ENCODE measurements around the gene VAMP4. TPM values are rescaled to one million over a fixed set of nuclear protein-coding genes. Genes with fewer than 3 reads are reported as not detected.
A peak's percentile ranks its signal among the peaks of the same experiment; 100 is the strongest.

VAMP4 gene
- 10 to 100 TPM in 1 of 4 donors, 1 to 10 TPM in 3; 9.3 to 11.1 (median 9.7) TPM for total RNA-seq
- polyA plus RNA-seq, result 5.9 TPM
- long read RNA-seq, donor 1, full-length matches to known transcripts, result 25 of 32 reads
- long read RNA-seq, donor 1, partial matches to known transcripts, result 2 of 32 reads
- long read RNA-seq, donor 1, other reads (novel, unspliced or antisense), result 5 of 32 reads
- long read RNA-seq, donor 2, full-length matches to known transcripts, result 14 of 16 reads
- long read RNA-seq, donor 2, partial matches to known transcripts, result 0 of 16 reads
- long read RNA-seq, donor 2, other reads (novel, unspliced or antisense), result 2 of 16 reads
- long read RNA-seq, donor 3, full-length matches to known transcripts, result 16 of 22 reads
- long read RNA-seq, donor 3, partial matches to known transcripts, result 0 of 22 reads
- long read RNA-seq, donor 3, other reads (novel, unspliced or antisense), result 6 of 22 reads
- long read RNA-seq, donor 4, full-length matches to known transcripts, result 11 of 12 reads
- long read RNA-seq, donor 4, partial matches to known transcripts, result 0 of 12 reads
- long read RNA-seq, donor 4, other reads (novel, unspliced or antisense), result 1 of 12 reads

GRCh38 chr1:171741872-171742576 is at the start of gene VAMP4:
TSS of gene VAMP4 (minus strand) at chr1:171742065. CDS start at chr1:171738414, 3,651 bp downstream.
- under 1% methylated on average over 57 of the region's 57 CpGs for WGBS
- ATAC-seq (peak; percentile 94 to 95), DNase-seq (peak; percentile 88 to 95 (median 95))
- peak within 1 kb of the TSS; percentile 90 for H3K4me3 ChIP-seq (ENCODE audit: low read length)
- intact Hi-C loops (cut with DNase I), result loop anchor here in 1 of 4 donors (5.0 kb wide), 1 partner anchor 40 kb away; the partner anchor contains the start of gene METTL13
- H3K27me3 ChIP-seq (ENCODE audit: control insufficient read depth, insufficient read depth), result no peaks in the 10 kb centered on the region
- H3K9me3 ChIP-seq (ENCODE audit: control insufficient read depth, low read length), result no peaks in the 10 kb centered on the region
- H3K4me1 ChIP-seq (ENCODE audit: control insufficient read depth, insufficient read depth, low read length), result no peaks in the 10 kb centered on the region
- peak within 1 kb of the TSS; percentile 92 for H3K27ac ChIP-seq (ENCODE audit: low read length)

GRCh38 chr1:171790318-171790717 is 48.5 kb upstream of the VAMP4 start:
- DNase-seq, result no peak
- Histone ChIP-seq H3K27ac (ENCODE audit: low read length) (no peak overlapping the region), H3K27me3 (ENCODE audit: control insufficient read depth, insufficient read depth) (no peaks in the 10 kb centered on the region), H3K4me1 (ENCODE audit: control insufficient read depth, insufficient read depth, low read length) (no peaks in the 10 kb centered on the region), H3K4me3 (ENCODE audit: low read length) (no peak overlapping the region), H3K9me3 (ENCODE audit: control insufficient read depth, low read length) (no peaks in the 10 kb centered on the region)
- intact Hi-C loops (cut with DNase I), result no loop called here
- 77% methylated on average over 6 of the region's 6 CpGs for WGBS
- ATAC-seq, result no peak

- intact Hi-C loops (cut with DNase I), result no loop called here
- Histone ChIP-seq H3K27me3 (ENCODE audit: control insufficient read depth, insufficient read depth) (no peaks in the 10 kb centered on the region), H3K4me3 (ENCODE audit: low read length) (no peak overlapping the region), H3K27ac (ENCODE audit: low read length) (no peak overlapping the region), H3K4me1 (ENCODE audit: control insufficient read depth, insufficient read depth, low read length) (no peaks in the 10 kb centered on the region), H3K9me3 (ENCODE audit: control insufficient read depth, low read length) (no peaks in the 10 kb centered on the region)
- 84% methylated on average over 5 of the region's 5 CpGs for WGBS
- DNase-seq (no peak), ATAC-seq (peak; percentile 39)
Measured at GRCh38 chr1:171788696-171789095, 46.8 kb upstream of the VAMP4 start.

GRCh38 chr1:171787686-171788480 is 46.0 kb upstream of the VAMP4 start:
- Histone ChIP-seq H3K9me3 (ENCODE audit: control insufficient read depth, low read length) (no peaks in the 10 kb centered on the region), H3K27me3 (ENCODE audit: control insufficient read depth, insufficient read depth) (no peaks in the 10 kb centered on the region), H3K27ac (ENCODE audit: low read length) (no peak overlapping the region), H3K4me3 (ENCODE audit: low read length) (no peak overlapping the region), H3K4me1 (ENCODE audit: control insufficient read depth, insufficient read depth, low read length) (no peaks in the 10 kb centered on the region)
- intact Hi-C loops (cut with DNase I), result no loop called here
- no peak for DNase-seq
- WGBS, result 95% methylated on average over 15 of the region's 15 CpGs
- no peak for ATAC-seq

- DNase-seq, result no peak
- intact Hi-C loops (cut with DNase I), result no loop called here
- Histone ChIP-seq H3K4me3 (ENCODE audit: low read length) (no peak overlapping the region), H3K4me1 (ENCODE audit: control insufficient read depth, insufficient read depth, low read length) (no peaks in the 10 kb centered on the region), H3K27ac (ENCODE audit: low read length) (no peak overlapping the region), H3K9me3 (ENCODE audit: control insufficient read depth, low read length) (no peaks in the 10 kb centered on the region), H3K27me3 (ENCODE audit: control insufficient read depth, insufficient read depth) (no peaks in the 10 kb centered on the region)
- no peak for ATAC-seq
- WGBS, result 97% methylated on average over 2 of the region's 2 CpGs
Measured at GRCh38 chr1:171786534-171786933, 44.7 kb upstream of the VAMP4 start.

- Histone ChIP-seq H3K9me3 (ENCODE audit: control insufficient read depth, low read length) (no peaks in the 10 kb centered on the region), H3K4me3 (ENCODE audit: low read length) (no peak overlapping the region), H3K4me1 (ENCODE audit: control insufficient read depth, insufficient read depth, low read length) (no peaks in the 10 kb centered on the region), H3K27ac (ENCODE audit: low read length) (no peak overlapping the region), H3K27me3 (ENCODE audit: control insufficient read depth, insufficient read depth) (no peaks in the 10 kb centered on the region)
- DNase-seq (no peak), ATAC-seq (no peak)
- 74% methylated on average over 9 of the region's 9 CpGs for WGBS
- intact Hi-C loops (cut with DNase I), result no loop called here
Measured at GRCh38 chr1:171785766-171786165, 43.9 kb upstream of the VAMP4 start.

GRCh38 chr1:171784784-171785183 is 42.9 kb upstream of the VAMP4 start:
- Histone ChIP-seq H3K27me3 (ENCODE audit: control insufficient read depth, insufficient read depth) (no peaks in the 10 kb centered on the region), H3K4me3 (ENCODE audit: low read length) (no peak overlapping the region), H3K27ac (ENCODE audit: low read length) (no peak overlapping the region), H3K4me1 (ENCODE audit: control insufficient read depth, insufficient read depth, low read length) (no peaks in the 10 kb centered on the region), H3K9me3 (ENCODE audit: control insufficient read depth, low read length) (no peaks in the 10 kb centered on the region)
- intact Hi-C loops (cut with DNase I), result loop anchor here in 1 of 4 donors (5.0 kb wide), 1 partner anchor 42 kb away; the partner anchor contains the start of gene VAMP4
- no peak for DNase-seq
- ATAC-seq, result no peak

- 91% methylated on average over 25 of the region's 25 CpGs for WGBS
- ATAC-seq (no peak), DNase-seq (no peak)
- Histone ChIP-seq H3K27ac (ENCODE audit: low read length) (no peak overlapping the region), H3K4me3 (ENCODE audit: low read length) (no peak overlapping the region), H3K9me3 (ENCODE audit: control insufficient read depth, low read length) (no peaks in the 10 kb centered on the region), H3K4me1 (ENCODE audit: control insufficient read depth, insufficient read depth, low read length) (no peaks in the 10 kb centered on the region), H3K27me3 (ENCODE audit: control insufficient read depth, insufficient read depth) (no peaks in the 10 kb centered on the region)
- intact Hi-C loops (cut with DNase I), result loop anchor here in 1 of 4 donors (5.0 kb wide), 1 partner anchor 42 kb away; the partner anchor contains the start of gene VAMP4
Measured at GRCh38 chr1:171783816-171784530, 42.1 kb upstream of the VAMP4 start.

- peak; percentile 99 for DNase-seq
- Histone ChIP-seq H3K4me1 (ENCODE audit: control insufficient read depth, insufficient read depth, low read length) (no peaks in the 10 kb centered on the region), H3K27me3 (ENCODE audit: control insufficient read depth, insufficient read depth) (no peaks in the 10 kb centered on the region), H3K4me3 (ENCODE audit: low read length) (peak within 1 kb of the TSS; percentile 93), H3K27ac (ENCODE audit: low read length) (peak within 1 kb of the TSS; percentile 91), H3K9me3 (ENCODE audit: control insufficient read depth, low read length) (no peaks in the 10 kb centered on the region)
- WGBS, result under 1% methylated on average over 57 of the region's 57 CpGs
- ATAC-seq, result peak; percentile 100
- intact Hi-C loops (cut with DNase I), result loop anchor here in 1 of 4 donors (5.0 kb wide), 1 partner anchor 39 kb away; the partner anchor contains the start of gene VAMP4
Measured at GRCh38 chr1:171781176-171781875, 39.5 kb upstream of the VAMP4 start, which contains the start of gene METTL13. TSS of gene METTL13 (plus strand) at chr1:171781660. CDS start at chr1:171781968, 308 bp downstream.
